ENCODE measurements around the gene ZIC5. TPM values are rescaled to one million over a fixed set of nuclear protein-coding genes. Genes with fewer than 3 reads are reported as not detected.
A peak's percentile ranks its signal among the peaks of the same experiment; 100 is the strongest.

The ZIC5 gene
- total and polyA plus RNA-seq, 12 donors = 0.04 TPM; not detected in 11

GRCh38 chr13:99967869-99968520, 3.6 kb downstream of the ZIC5 start:
- 8 to 39% (median 13%) methylated on average over 11 to 58 of the region's 58 CpGs for WGBS, 4 donors
- no peak overlapping the region for H3K27ac ChIP-seq
- H3K4me3 ChIP-seq = peak overlapping the region in 1 of 4 donors; percentile 31
- peaks cover 0 to 27% of the 10 kb centered on the region in 2 donors for H3K4me1 ChIP-seq (replicated peaks in 1 of 2)
- peaks cover 91% of the 10 kb centered on the region for H3K27me3 ChIP-seq
- TF ChIP-seq POLR2A (IDR thresholded peaks at IDR 0.05) = no peak
- TF ChIP-seq CTCF (IDR thresholded peaks at IDR 0.05) = no peak
- H3K9me3 ChIP-seq (replicated peaks in 1 of 3) = no peaks in the 10 kb centered on the region
- DNase-seq = no peak
- intact Hi-C loops (cut with DNase I) = no loop called here
- no peaks in the 10 kb centered on the region for H3K36me3 ChIP-seq (replicated peaks in 1 of 2)

- no peak for DNase-seq
- intact Hi-C loops (cut with DNase I) = no loop called here
- H3K9me3 ChIP-seq (replicated peaks in 1 of 3) = no peaks in the 10 kb centered on the region
- TF ChIP-seq CTCF (IDR thresholded peaks at IDR 0.05) = no peak
- no peak for TF ChIP-seq POLR2A (IDR thresholded peaks at IDR 0.05)
- peaks cover 0 to 27% of the 10 kb centered on the region in 2 donors for H3K4me1 ChIP-seq (replicated peaks in 1 of 2)
- whole genome bisulfite sequencing, 4 donors = 66 to 77% (median 75%) methylated on average over 9 of the region's 9 CpGs
- H3K4me3 ChIP-seq = no peak overlapping the region
- H3K36me3 ChIP-seq (replicated peaks in 1 of 2) = no peaks in the 10 kb centered on the region
- H3K27me3 ChIP-seq = peaks cover 90% of the 10 kb centered on the region
- no peak overlapping the region for H3K27ac ChIP-seq
These were observed 4.1 kb downstream of the ZIC5 start for GRCh38 chr13:99967498-99967868.

GRCh38 chr13:99966064-99966805, 5.3 kb downstream of the ZIC5 start:
- WGBS, 4 donors = 66 to 78% (median 75%) methylated on average over 8 of the region's 8 CpGs
- Histone ChIP-seq H3K4me1 (replicated peaks in 1 of 2) (peaks cover 0 to 23% of the 10 kb centered on the region in 2 donors), H3K4me3 (no peak overlapping the region), H3K36me3 (replicated peaks in 1 of 2) (no peaks in the 10 kb centered on the region), H3K27me3 (peaks cover 90% of the 10 kb centered on the region), H3K27ac (no peak overlapping the region), H3K9me3 (replicated peaks in 1 of 3) (no peaks in the 10 kb centered on the region)
- DNase-seq = no peak
- TF ChIP-seq CTCF (IDR thresholded peaks at IDR 0.05) (no peak), POLR2A (IDR thresholded peaks at IDR 0.05) (no peak)
- intact Hi-C loops (cut with DNase I) = no loop called here

GRCh38 chr13:99965329-99966000, 6.1 kb downstream of the ZIC5 start:
- H3K27me3 ChIP-seq = peaks cover 91% of the 10 kb centered on the region
- DNase-seq = no peak
- H3K36me3 ChIP-seq (replicated peaks in 1 of 2) = no peaks in the 10 kb centered on the region
- peaks cover 0 to 17% of the 10 kb centered on the region in 2 donors for H3K4me1 ChIP-seq (replicated peaks in 1 of 2)
- no peak overlapping the region for H3K27ac ChIP-seq
- intact Hi-C loops (cut with DNase I) = no loop called here
- H3K4me3 ChIP-seq = no peak overlapping the region
- no peak for TF ChIP-seq CTCF (IDR thresholded peaks at IDR 0.05)
- no peak for TF ChIP-seq POLR2A (IDR thresholded peaks at IDR 0.05)
- 74 to 77% (median 75%) methylated on average over 7 to 9 of the region's 9 CpGs for WGBS, 4 donors
- H3K9me3 ChIP-seq (replicated peaks in 1 of 3) = no peaks in the 10 kb centered on the region

Measured in adrenal gland (tissue), 12 donors.